ENCODE results near the gene RFC4.

DNA sequence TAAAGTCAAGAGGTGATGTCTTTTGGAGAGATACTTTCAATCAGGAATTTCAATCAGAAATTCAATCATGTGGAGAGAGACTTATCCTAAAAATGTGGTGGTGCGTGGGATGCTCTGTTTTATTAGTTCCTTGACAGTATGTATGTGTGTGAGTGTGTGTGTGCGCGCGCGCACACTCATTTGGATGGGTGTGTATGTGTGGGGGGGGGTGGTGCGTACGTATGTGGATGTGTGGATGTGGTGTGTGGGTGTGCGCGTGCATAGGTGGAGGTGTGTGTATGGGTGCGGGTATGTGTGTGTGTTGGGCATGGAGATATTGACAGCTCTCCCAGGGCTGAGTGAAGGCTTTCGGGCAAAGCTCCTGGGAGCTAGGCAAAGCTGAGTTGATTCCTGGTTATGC, 38.6 kb upstream of the RFC4 start:
- no peak for TF ChIP-seq POLR2A (IDR thresholded peaks at IDR 0.05)
- no peak for TF ChIP-seq CTCF (IDR thresholded peaks at IDR 0.05)
